Measurements from ENCODE around the gene DGCR2. TPM values are rescaled to one million over a fixed set of nuclear protein-coding genes. Genes with fewer than 3 reads are reported as not detected.

Gene DGCR2
- total RNA-seq, 4 donors from 2014 or later = 29.5 to 62.4 (median 30.5) TPM

DNA sequence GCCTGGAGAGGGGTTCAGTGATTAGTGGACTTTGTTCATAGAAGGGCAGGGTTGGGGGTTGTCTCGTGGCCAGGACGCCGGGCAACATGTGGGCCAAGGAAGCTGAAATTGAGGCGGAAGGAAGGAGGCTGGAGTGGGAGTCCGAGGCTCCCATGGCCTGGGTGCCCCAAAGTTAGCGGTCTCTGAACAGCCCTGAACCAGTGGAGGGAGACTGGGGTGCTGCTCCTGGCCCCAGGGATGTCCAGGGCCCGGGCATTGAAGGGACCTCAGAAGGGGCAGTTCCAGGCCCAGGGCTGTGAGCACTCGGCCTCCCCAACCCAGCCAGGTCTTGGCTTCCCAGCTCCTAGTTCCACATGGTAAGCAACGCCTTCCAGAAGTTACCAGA, 126.9 kb downstream of the DGCR2 start:
- DNase-seq (ENCODE audit: low spot score) = no peak

DNA sequence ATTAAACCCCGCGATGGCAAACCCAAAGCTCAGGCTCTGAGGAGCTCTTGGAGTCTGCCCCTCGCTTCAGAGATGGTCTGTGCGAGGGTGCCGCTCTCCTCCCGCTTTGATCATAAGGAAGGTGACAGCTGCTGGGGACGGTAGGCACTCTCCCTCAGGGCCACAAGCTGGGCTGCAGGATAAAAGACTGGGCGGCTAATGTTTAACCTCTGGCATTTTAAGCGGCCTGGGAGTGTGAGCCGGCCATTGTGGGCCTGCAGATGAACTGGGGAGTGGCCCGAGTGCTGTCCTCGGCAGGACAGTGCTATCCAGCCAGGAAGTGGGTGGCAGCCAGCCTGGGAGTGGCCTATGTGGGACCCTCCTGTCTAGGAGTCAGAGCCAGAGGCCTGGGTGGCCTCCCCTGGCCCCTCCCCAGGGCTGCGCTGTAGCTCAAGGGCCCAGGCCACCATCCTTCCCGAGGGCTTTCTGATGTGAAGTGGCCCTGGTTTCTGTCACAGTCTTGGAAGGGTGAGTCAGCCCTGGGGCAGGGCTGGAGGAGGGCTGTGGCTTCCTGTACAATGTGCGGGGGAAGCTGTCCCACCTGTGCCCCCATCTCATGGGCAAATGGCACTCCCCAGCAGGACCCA, 127.4 kb downstream of the DGCR2 start:
- no peak for ATAC-seq (ENCODE audit: low FRiP score)
- TF ChIP-seq, protein P1, sequence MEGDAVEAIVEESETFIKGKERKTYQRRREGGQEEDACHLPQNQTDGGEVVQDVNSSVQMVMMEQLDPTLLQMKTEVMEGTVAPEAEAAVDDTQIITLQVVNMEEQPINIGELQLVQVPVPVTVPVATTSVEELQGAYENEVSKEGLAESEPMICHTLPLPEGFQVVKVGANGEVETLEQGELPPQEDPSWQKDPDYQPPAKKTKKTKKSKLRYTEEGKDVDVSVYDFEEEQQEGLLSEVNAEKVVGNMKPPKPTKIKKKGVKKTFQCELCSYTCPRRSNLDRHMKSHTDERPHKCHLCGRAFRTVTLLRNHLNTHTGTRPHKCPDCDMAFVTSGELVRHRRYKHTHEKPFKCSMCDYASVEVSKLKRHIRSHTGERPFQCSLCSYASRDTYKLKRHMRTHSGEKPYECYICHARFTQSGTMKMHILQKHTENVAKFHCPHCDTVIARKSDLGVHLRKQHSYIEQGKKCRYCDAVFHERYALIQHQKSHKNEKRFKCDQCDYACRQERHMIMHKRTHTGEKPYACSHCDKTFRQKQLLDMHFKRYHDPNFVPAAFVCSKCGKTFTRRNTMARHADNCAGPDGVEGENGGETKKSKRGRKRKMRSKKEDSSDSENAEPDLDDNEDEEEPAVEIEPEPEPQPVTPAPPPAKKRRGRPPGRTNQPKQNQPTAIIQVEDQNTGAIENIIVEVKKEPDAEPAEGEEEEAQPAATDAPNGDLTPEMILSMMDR (IDR thresholded peaks at IDR 0.05) = no peak
- no peak for DNase-seq (ENCODE audit: low spot score)

More for the DNA sequence above, 126.9 kb downstream of the DGCR2 start:
- no peak for ATAC-seq (ENCODE audit: low FRiP score)
- TF ChIP-seq, protein P1 (IDR thresholded peaks at IDR 0.05) = no peak

DNA sequence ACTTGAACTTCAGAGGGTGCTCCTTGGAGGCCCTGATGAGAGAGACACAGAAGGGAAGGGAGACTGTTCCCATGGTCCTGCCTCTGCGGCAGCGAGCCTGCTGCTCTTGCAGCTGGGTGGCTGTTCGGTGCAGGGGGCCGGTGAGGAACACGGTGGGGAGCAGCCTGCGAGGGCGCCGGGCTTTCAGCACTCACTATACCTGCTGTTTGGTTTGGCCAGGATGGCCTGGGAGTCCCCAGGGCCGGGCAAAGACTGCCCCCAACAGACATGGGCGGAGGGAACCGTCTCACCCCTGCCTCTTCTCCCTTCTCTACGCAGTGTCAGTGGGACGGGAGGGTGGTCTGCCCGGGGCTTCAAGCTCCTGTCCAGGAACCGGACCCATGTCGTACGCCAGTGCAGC, 128.2 kb downstream of the DGCR2 start:
- TF ChIP-seq, protein P1 (IDR thresholded peaks at IDR 0.05) = no peak

DNA sequence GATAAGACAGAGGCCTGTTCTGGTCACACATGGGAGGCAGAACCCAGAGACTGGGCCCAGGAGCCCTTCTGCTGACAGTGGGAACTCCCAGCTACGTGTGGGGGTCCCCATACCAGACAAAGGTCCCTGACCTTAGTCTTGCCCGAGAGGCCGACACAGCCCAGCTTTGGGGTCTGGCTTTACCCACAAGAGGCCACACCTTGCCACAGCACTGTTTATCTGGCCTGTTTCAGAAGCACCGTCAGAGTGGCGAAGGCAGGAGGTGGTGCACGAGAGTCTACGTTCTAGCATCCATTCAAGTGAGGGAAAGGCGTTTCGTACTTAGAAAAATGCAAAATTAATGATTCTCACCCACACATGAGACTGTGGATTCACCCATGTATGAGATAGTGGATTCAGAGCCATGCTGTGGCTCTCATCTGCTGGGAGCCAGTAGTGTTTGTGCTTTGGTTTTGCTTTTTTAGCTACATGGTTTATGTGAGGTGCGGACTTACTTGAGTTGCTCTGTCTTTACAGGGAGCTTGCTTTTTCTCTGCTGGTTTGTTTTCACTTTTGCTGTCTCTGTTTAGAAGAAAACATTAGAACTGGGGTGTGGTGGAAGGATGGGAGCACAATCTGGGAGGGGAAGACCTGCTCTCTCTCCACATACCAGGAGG, 129.5 kb downstream of the DGCR2 start:
- TF ChIP-seq, protein P1 (IDR thresholded peaks at IDR 0.05) = no peak
- ATAC-seq (ENCODE audit: low FRiP score) (no peak), DNase-seq (ENCODE audit: low spot score) (no peak)

More for the DNA sequence above, 128.2 kb downstream of the DGCR2 start:
- ATAC-seq (ENCODE audit: low FRiP score) (no peak), DNase-seq (ENCODE audit: low spot score) (no peak)

DNA sequence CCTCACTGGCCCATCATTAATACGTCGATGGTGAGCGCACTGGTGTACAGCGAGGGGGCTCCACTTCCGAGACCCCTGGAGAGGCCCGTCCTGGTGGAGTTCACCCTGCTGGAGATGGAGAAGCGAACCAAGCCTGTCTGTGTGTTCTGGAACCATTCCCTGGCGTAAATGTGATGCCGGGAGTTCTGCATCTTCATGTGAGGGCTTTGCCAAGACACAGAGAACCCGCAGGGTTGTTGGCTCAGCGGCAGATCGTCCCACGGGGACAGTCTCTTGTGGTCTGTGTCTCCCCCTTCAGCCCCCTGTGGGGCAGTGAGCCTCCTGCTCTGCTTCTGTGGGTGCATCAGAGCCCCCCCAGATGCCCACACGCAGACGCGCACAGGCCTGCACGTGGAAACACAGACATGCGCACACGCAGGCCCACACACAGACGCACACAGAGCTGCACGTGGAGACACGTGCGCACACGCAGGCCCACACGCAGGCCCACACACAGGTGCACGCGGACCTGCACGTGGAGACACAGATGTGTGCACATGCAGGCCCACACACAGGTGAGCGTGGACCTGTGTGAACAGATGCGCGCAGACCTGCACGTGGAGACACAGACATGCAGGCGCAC, 130.3 kb downstream of the DGCR2 start:
- ATAC-seq (ENCODE audit: low FRiP score) (no peak), DNase-seq (ENCODE audit: low spot score) (no peak)

DNA sequence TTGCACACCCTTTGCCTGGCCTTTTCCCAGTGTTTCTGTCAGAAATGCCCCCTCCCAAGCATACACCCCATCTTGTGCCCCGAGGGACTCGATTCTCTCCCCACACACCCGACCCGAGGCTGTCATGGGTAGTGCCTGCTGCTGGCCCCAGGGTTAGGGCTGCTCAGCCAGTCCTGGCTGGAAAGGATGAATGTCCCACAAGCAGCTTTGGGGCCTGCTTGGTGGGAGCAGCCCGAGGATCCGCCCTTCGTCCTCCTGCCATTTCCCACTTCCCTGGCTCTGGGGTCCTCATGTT, 131.1 kb downstream of the DGCR2 start:
- TF ChIP-seq, protein P1 (IDR thresholded peaks at IDR 0.05) = no peak
- ATAC-seq (ENCODE audit: low FRiP score) (no peak), DNase-seq (ENCODE audit: low spot score) (no peak)

More for the DNA sequence above, 130.3 kb downstream of the DGCR2 start:
- TF ChIP-seq, protein P1 (IDR thresholded peaks at IDR 0.05) = no peak

Data from omental fat pad (tissue), 4 donors.